ENCODE results near the gene HIVEP3.

The HIVEP3 gene

DNA sequence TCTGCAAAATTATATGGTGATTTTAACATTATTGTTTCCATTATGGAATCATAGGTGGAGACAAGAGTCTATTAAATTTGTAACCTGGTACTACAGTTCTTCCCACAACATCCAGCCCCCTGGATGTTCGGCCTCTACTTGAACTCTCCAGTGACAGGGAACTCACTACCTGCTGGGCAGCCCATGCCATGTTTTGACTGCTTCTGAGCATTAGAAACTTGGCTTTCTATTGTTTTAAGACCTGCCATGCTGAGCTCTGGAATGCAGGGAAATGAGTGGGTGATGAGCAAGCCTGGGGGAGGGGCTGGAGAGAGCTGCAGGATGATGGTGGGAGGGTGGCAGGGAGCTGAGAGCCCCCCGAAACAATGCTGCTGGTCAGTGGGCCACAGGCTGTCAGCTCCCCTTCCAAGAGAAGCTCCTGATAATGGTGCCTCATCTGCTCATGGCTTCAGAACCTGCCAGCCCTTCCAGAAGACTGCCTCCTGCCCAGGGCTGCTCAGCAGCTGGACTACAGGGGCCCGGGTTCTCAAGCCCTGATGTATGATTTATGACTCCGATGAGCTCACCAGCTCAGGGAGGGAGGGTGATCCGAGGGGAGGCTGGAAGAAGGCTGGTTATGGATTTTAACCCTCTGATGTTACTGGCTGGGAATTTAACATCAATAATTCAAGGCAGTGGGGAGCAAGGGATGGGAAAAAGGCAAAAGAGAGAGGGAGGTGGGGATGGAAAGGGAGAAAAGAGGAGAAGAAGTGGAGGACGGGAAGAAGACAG, 205.0 kb downstream of the HIVEP3 start (continued):
- TF ChIP-seq, protein P1, sequence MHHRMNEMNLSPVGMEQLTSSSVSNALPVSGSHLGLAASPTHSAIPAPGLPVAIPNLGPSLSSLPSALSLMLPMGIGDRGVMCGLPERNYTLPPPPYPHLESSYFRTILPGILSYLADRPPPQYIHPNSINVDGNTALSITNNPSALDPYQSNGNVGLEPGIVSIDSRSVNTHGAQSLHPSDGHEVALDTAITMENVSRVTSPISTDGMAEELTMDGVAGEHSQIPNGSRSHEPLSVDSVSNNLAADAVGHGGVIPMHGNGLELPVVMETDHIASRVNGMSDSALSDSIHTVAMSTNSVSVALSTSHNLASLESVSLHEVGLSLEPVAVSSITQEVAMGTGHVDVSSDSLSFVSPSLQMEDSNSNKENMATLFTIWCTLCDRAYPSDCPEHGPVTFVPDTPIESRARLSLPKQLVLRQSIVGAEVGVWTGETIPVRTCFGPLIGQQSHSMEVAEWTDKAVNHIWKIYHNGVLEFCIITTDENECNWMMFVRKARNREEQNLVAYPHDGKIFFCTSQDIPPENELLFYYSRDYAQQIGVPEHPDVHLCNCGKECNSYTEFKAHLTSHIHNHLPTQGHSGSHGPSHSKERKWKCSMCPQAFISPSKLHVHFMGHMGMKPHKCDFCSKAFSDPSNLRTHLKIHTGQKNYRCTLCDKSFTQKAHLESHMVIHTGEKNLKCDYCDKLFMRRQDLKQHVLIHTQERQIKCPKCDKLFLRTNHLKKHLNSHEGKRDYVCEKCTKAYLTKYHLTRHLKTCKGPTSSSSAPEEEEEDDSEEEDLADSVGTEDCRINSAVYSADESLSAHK (tag by site-specific recombination; IDR thresholded peaks at IDR 0.05): no peak; the same call in 1 of the 2 replicates
- TF ChIP-seq ZBTB21 (tag by site-specific recombination; IDR thresholded peaks at IDR 0.05) (0 out of 2 replicates have a peak, but pooled peaks have one; percentile 27), TRIM28 (IDR thresholded peaks at IDR 0.05; ENCODE audit: borderline replicate concordance, low read length) (no peak), PRDM1 (tag by site-specific recombination; IDR thresholded peaks at IDR 0.05) (peak; percentile 50), ZNF501 (tag by site-specific recombination; IDR thresholded peaks at IDR 0.05) (no peak), SETDB1 (IDR thresholded peaks at IDR 0.05; ENCODE audit: insufficient read length, low read length) (no peak), ZNF623 (tag by site-specific recombination; IDR thresholded peaks at IDR 0.05) (no peak), ZIC2 (tag by site-specific recombination; IDR thresholded peaks at IDR 0.05) (peak; percentile 88), ZFP37 (tag by site-specific recombination; IDR thresholded peaks at IDR 0.05) (peak; percentile 71; the same call in 1 of the 2 replicates), ZNF366 (tag by site-specific recombination; conservative IDR thresholded peaks at IDR 0.05) (peak; percentile 92), ZNF791 (tag by site-specific recombination; IDR thresholded peaks at IDR 0.05) (no peak), ZNF473 (tag by site-specific recombination; IDR thresholded peaks at IDR 0.05) (no peak), ZNF416 (tag by site-specific recombination; IDR thresholded peaks at IDR 0.05) (no peak), ZNF610 (tag by site-specific recombination; IDR thresholded peaks at IDR 0.05; ENCODE audit: borderline replicate concordance) (no peak), OSR2 (tag by site-specific recombination; IDR thresholded peaks at IDR 0.05) (no peak), ZBTB17 (tag by site-specific recombination; IDR thresholded peaks at IDR 0.05) (peak; percentile 76), ZEB2 (tag by site-specific recombination; IDR thresholded peaks at IDR 0.05) (peak; percentile 73), WT1 (tag by site-specific recombination; IDR thresholded peaks at IDR 0.05) (0 out of 2 replicates have a peak, but pooled peaks have one; percentile 30), SP2 (tag by site-specific recombination; IDR thresholded peaks at IDR 0.05) (peak; percentile 44), ZNF629 (tag by site-specific recombination; IDR thresholded peaks at IDR 0.05) (peak; percentile 74), OVOL3 (tag by site-specific recombination; IDR thresholded peaks at IDR 0.05) (no peak)
- TF ChIP-seq, protein P2, sequence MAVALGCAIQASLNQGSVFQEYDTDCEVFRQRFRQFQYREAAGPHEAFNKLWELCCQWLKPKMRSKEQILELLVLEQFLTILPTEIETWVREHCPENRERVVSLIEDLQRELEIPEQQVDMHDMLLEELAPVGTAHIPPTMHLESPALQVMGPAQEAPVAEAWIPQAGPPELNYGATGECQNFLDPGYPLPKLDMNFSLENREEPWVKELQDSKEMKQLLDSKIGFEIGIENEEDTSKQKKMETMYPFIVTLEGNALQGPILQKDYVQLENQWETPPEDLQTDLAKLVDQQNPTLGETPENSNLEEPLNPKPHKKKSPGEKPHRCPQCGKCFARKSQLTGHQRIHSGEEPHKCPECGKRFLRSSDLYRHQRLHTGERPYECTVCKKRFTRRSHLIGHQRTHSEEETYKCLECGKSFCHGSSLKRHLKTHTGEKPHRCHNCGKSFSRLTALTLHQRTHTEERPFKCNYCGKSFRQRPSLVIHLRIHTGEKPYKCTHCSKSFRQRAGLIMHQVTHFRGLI (tag by site-specific recombination; IDR thresholded peaks at IDR 0.05): no peak
- TF ChIP-seq, protein P3, sequence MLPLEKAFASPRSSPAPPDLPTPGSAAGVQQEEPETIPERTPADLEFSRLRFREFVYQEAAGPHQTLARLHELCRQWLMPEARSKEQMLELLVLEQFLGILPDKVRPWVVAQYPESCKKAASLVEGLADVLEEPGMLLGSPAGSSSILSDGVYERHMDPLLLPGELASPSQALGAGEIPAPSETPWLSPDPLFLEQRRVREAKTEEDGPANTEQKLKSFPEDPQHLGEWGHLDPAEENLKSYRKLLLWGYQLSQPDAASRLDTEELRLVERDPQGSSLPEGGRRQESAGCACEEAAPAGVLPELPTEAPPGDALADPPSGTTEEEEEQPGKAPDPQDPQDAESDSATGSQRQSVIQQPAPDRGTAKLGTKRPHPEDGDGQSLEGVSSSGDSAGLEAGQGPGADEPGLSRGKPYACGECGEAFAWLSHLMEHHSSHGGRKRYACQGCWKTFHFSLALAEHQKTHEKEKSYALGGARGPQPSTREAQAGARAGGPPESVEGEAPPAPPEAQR (tag by site-specific recombination; IDR thresholded peaks at IDR 0.05): no peak
- TF ChIP-seq, protein P4, sequence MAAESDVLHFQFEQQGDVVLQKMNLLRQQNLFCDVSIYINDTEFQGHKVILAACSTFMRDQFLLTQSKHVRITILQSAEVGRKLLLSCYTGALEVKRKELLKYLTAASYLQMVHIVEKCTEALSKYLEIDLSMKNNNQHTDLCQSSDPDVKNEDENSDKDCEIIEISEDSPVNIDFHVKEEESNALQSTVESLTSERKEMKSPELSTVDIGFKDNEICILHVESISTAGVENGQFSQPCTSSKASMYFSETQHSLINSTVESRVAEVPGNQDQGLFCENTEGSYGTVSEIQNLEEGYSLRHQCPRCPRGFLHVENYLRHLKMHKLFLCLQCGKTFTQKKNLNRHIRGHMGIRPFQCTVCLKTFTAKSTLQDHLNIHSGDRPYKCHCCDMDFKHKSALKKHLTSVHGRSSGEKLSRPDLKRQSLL (tag by site-specific recombination; IDR thresholded peaks at IDR 0.05): no peak
- TF ChIP-seq, protein P5, sequence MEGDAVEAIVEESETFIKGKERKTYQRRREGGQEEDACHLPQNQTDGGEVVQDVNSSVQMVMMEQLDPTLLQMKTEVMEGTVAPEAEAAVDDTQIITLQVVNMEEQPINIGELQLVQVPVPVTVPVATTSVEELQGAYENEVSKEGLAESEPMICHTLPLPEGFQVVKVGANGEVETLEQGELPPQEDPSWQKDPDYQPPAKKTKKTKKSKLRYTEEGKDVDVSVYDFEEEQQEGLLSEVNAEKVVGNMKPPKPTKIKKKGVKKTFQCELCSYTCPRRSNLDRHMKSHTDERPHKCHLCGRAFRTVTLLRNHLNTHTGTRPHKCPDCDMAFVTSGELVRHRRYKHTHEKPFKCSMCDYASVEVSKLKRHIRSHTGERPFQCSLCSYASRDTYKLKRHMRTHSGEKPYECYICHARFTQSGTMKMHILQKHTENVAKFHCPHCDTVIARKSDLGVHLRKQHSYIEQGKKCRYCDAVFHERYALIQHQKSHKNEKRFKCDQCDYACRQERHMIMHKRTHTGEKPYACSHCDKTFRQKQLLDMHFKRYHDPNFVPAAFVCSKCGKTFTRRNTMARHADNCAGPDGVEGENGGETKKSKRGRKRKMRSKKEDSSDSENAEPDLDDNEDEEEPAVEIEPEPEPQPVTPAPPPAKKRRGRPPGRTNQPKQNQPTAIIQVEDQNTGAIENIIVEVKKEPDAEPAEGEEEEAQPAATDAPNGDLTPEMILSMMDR (tag by site-specific recombination; IDR thresholded peaks at IDR 0.05): no peak
- TF ChIP-seq, protein P6, sequence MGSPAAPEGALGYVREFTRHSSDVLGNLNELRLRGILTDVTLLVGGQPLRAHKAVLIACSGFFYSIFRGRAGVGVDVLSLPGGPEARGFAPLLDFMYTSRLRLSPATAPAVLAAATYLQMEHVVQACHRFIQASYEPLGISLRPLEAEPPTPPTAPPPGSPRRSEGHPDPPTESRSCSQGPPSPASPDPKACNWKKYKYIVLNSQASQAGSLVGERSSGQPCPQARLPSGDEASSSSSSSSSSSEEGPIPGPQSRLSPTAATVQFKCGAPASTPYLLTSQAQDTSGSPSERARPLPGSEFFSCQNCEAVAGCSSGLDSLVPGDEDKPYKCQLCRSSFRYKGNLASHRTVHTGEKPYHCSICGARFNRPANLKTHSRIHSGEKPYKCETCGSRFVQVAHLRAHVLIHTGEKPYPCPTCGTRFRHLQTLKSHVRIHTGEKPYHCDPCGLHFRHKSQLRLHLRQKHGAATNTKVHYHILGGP (tag by site-specific recombination; IDR thresholded peaks at IDR 0.05): no peak
- TF ChIP-seq, protein P7, sequence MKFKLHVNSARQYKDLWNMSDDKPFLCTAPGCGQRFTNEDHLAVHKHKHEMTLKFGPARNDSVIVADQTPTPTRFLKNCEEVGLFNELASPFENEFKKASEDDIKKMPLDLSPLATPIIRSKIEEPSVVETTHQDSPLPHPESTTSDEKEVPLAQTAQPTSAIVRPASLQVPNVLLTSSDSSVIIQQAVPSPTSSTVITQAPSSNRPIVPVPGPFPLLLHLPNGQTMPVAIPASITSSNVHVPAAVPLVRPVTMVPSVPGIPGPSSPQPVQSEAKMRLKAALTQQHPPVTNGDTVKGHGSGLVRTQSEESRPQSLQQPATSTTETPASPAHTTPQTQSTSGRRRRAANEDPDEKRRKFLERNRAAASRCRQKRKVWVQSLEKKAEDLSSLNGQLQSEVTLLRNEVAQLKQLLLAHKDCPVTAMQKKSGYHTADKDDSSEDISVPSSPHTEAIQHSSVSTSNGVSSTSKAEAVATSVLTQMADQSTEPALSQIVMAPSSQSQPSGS (tag by site-specific recombination; IDR thresholded peaks at IDR 0.05; ENCODE audit: low read depth): peak; percentile 57; the same call in 1 of the 2 replicates
- TF ChIP-seq, protein P8, sequence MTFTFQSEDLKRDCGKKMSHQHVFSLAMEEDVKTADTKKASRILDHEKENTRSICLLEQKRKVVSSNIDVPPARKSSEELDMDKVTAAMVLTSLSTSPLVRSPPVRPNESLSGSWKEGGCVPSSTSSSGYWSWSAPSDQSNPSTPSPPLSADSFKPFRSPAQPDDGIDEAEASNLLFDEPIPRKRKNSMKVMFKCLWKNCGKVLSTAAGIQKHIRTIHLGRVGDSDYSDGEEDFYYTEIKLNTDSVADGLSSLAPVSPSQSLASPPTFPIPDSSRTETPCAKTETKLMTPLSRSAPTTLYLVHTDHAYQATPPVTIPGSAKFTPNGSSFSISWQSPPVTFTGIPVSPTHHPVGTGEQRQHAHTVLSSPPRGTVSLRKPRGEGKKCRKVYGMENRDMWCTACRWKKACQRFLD (tag by site-specific recombination; IDR thresholded peaks at IDR 0.05): no peak

Data from HEK293 (cell line).